Right lobe of liver (tissue), 6 donors: ENCODE results near the gene VPS35L. TPM values are rescaled to one million over a fixed set of nuclear protein-coding genes. Genes with fewer than 3 reads are reported as not detected.
A peak's percentile ranks its signal among the peaks of the same experiment; 100 is the strongest.

Experiments
- ATAC-seq, 4 donors: fragments of 200-7000 bp; cut with Tn5 transposase; one replicate each; pipeline ENCODE4 v1.9.1; 2020; ENCODE audit warnings: mild to moderate bottlenecking in 4 of 4, moderate library complexity in 4 of 4
- DNase-seq, 3 donors: peaks; one replicate each; pipeline ENCODE4 v3.0.0-alpha.2; 2020
- H3K27ac ChIP-seq, 3 donors: fragments of 200-600 bp; one replicate each; pipeline ENCODE4 v1.8.0; 2022
- H3K27me3 ChIP-seq, 2 donors: fragments of 200-600 bp; one replicate each; pipeline ENCODE4 v1.8.0; 2022
- H3K36me3 ChIP-seq, 4 donors: fragments of 200-600 bp; sonication (generic) in 1 of 4; one replicate each; pipeline versions ENCODE4 v1.5.1 to v1.8.0; 2017 to 2022; ENCODE audit warnings: control low read depth in 1 of 4
- H3K4me1 ChIP-seq, 4 donors: fragments of 200-600 bp; sonication (generic) in 1 of 4; one replicate each; pipeline versions ENCODE4 v1.5.1 to v1.8.0; 2017 to 2022; ENCODE audit warnings: control low read depth in 1 of 4
- H3K4me3 ChIP-seq, 3 donors: fragments of 200-600 bp; one replicate each; pipeline ENCODE4 v1.8.0; 2022
- H3K9me3 ChIP-seq, 4 donors: fragments of 200-600 bp; sonication (generic) in 1 of 4; one replicate each; pipeline versions ENCODE4 v1.5.1 to v1.8.0; 2017 to 2022; ENCODE audit warnings: control low read depth in 1 of 4
- POLR2A ChIP-seq: fragments of 450-650 bp; IDR thresholded peaks from one replicate; pipeline ENCODE4 v1.6.1; 2017; ENCODE audit warnings: antibody characterized with exemption, mild to moderate bottlenecking
- WGBS: methylation state at CpG from one replicate; pipeline ENCODE4 v1.1.6; 2018; ENCODE audit warnings: low coverage, low lambda C conversion rate; ENCODE audit not compliant: insufficient coverage; ENCODE audit errors: missing lambda C conversion rate; 5-methylcytosine and 5-hydroxymethylcytosine counted together
- intact Hi-C, 2 donors: fragments of 100-400 bp; cut with DNase I; formaldehyde crosslinking; loops; one replicate each; pipeline versions ENCODE4 v1.11.2 to v1.14.1; 2022
- total RNA-seq, 6 experiments: library from RNA; depleted of rRNA in 2 of 6; stranded (reverse); fragments of >200 nt in 2 of 6; fragmentation: NEBNext Ultra II Directional in 3 of 6; extraction: Animal tissue kit (Norgen Biotek cat#: 25700) in 3 of 6; gene quantifications; one replicate each; pipeline versions ENCODE4 v1.1.0 to v1.2.4, GENCODE V29; 2016 to 2023
- TF ChIP-seq, protein P1 (sequence below), 4 donors: fragments of 200-600 bp in 3 of 4; fragments of 450-650 bp in 1 of 4; IDR thresholded peaks; one replicate each; pipeline versions ENCODE4 v1.5.1 to v1.8.0; 2016 to 2022; ENCODE audit warnings: antibody characterized with exemption in 4 of 4, mild to moderate bottlenecking in 2 of 4
- donor health status: DM: no; HTN: yes; CAD: no.
- donor health status: DM: no; HTN: no; CAD: no.
- donor health status: DM: no; HTN: no; CAD: no.
- donor health status: DM: no; HTN: yes; CAD: no.
- donor health status: DM: no; HTN: yes; CAD: no.

The VPS35L gene
- total RNA-seq, 6 experiments from 2014 or later, result 19.3 to 24.3 (median 20.4) TPM

- no peaks in the 10 kb centered on the region for H3K4me1 ChIP-seq
- H3K9me3 ChIP-seq, result no peaks in the 10 kb centered on the region
- no peak overlapping the region for H3K27ac ChIP-seq
- no peaks in the 10 kb centered on the region for H3K27me3 ChIP-seq
- WGBS, result 45% methylated on average over 8 of the region's 9 CpGs
- TF ChIP-seq, protein P1, sequence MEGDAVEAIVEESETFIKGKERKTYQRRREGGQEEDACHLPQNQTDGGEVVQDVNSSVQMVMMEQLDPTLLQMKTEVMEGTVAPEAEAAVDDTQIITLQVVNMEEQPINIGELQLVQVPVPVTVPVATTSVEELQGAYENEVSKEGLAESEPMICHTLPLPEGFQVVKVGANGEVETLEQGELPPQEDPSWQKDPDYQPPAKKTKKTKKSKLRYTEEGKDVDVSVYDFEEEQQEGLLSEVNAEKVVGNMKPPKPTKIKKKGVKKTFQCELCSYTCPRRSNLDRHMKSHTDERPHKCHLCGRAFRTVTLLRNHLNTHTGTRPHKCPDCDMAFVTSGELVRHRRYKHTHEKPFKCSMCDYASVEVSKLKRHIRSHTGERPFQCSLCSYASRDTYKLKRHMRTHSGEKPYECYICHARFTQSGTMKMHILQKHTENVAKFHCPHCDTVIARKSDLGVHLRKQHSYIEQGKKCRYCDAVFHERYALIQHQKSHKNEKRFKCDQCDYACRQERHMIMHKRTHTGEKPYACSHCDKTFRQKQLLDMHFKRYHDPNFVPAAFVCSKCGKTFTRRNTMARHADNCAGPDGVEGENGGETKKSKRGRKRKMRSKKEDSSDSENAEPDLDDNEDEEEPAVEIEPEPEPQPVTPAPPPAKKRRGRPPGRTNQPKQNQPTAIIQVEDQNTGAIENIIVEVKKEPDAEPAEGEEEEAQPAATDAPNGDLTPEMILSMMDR (IDR thresholded peaks at IDR 0.05), result no peak
- no peak for TF ChIP-seq POLR2A
- H3K4me3 ChIP-seq, result no peak overlapping the region
- no peak for DNase-seq
- no peaks in the 10 kb centered on the region for H3K36me3 ChIP-seq
- intact Hi-C loops, result no loop called here
- ATAC-seq, result peak in 2 of 4 donors; percentile 39 to 87
Measured at GRCh38 chr16:19735074-19735867, 179.8 kb downstream of the VPS35L start.

- H3K9me3 ChIP-seq, result no peaks in the 10 kb centered on the region
- intact Hi-C loops, result no loop called here
- H3K27ac ChIP-seq, result no peak overlapping the region
- TF ChIP-seq POLR2A, result no peak
- TF ChIP-seq, protein P1 (IDR thresholded peaks at IDR 0.05), result no peak
- no peaks in the 10 kb centered on the region for H3K36me3 ChIP-seq
- no peak for DNase-seq
- ATAC-seq, result peak in 1 of 4 donors; percentile 53
- no peak overlapping the region for H3K4me3 ChIP-seq
- WGBS, result 88% methylated on average over 6 of the region's 12 CpGs
- H3K4me1 ChIP-seq, result peaks cover 0 to 2% (median under 1%) of the 10 kb centered on the region in 4 donors
- no peaks in the 10 kb centered on the region for H3K27me3 ChIP-seq
Measured at GRCh38 chr16:19737306-19738038, 182.0 kb downstream of the VPS35L start.

GRCh38 chr16:19741354-19741753 is 185.9 kb downstream of the VPS35L start:
- Histone ChIP-seq H3K9me3 (no peaks in the 10 kb centered on the region), H3K36me3 (no peaks in the 10 kb centered on the region), H3K4me1 (peaks cover 0 to 18% (median 2%) of the 10 kb centered on the region in 4 donors), H3K4me3 (no peak overlapping the region), H3K27ac (no peak overlapping the region), H3K27me3 (no peaks in the 10 kb centered on the region)
- WGBS, result 100% methylated on average over 1 of the region's 1 CpG
- no peak for TF ChIP-seq POLR2A
- TF ChIP-seq, protein P1 (IDR thresholded peaks at IDR 0.05), result no peak
- intact Hi-C loops, result no loop called here
- ATAC-seq (no peak), DNase-seq (no peak)

DNA sequence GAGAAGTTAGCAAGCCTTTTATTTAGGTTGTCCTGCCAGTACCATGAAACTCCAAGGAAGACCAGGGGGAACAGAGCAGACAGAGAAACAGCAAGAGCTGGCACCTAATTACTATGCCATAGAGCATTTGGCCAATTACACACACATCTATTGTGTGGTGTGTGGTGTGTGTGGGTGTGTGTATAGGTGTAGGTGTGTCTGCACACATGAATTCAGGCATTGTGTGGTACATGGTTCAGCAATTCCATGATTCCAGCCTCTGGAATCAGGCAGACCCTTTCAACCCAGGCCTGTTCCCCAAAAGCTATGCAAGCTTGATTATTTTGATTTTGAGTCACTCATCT is 188.3 kb downstream of the VPS35L start:
- no peak for DNase-seq
- H3K9me3 ChIP-seq, result no peaks in the 10 kb centered on the region
- H3K27ac ChIP-seq, result no peak overlapping the region
- H3K4me3 ChIP-seq, result no peak overlapping the region
- peaks cover 0 to 18% (median 2%) of the 10 kb centered on the region in 4 donors for H3K4me1 ChIP-seq
- no peaks in the 10 kb centered on the region for H3K27me3 ChIP-seq
- TF ChIP-seq, protein P1 (IDR thresholded peaks at IDR 0.05), result no peak
- no peak for TF ChIP-seq POLR2A
- no peaks in the 10 kb centered on the region for H3K36me3 ChIP-seq
- intact Hi-C loops, result no loop called here
- peak in 3 of 4 donors; percentile 19 to 21 (median 19) for ATAC-seq
